NCI-H187 treated with DMSO at 0.1 percent for 48 hours (cell line): ENCODE results near the gene BCL2L1.

Experiments
- DNase-seq: peaks from one replicate; lab custom pipeline; 2025; lab: John Stamatoyannopoulos, UW

The BCL2L1 gene

GRCh38 chr20:31723319-31724078, 831 bp upstream of the BCL2L1 start:
- DNase-seq = peak; percentile 66

GRCh38 chr20:31723069-31723318, 326 bp upstream of the BCL2L1 start:
- DNase-seq = no peak

GRCh38 chr20:31721408-31722256, 1.0 kb downstream of the BCL2L1 start:
- DNase-seq = no peak

- DNase-seq = no peak
Observed at GRCh38 chr20:31720486-31721407, 1.9 kb downstream of the BCL2L1 start.

GRCh38 chr20:31719644-31720485, 2.8 kb downstream of the BCL2L1 start:
- no peak for DNase-seq

GRCh38 chr20:31718952-31719643, 3.6 kb downstream of the BCL2L1 start:
- no peak for DNase-seq

- DNase-seq = no peak
Observed at GRCh38 chr20:31717478-31718201, 5.0 kb downstream of the BCL2L1 start.

GRCh38 chr20:31716818-31717477, 5.7 kb downstream of the BCL2L1 start:
- DNase-seq = no peak

GRCh38 chr20:31716351-31716750, 6.3 kb downstream of the BCL2L1 start:
- DNase-seq = no peak

- no peak for DNase-seq
Observed at GRCh38 chr20:31715766-31716165, 6.9 kb downstream of the BCL2L1 start.

GRCh38 chr20:31713312-31714273, 9.1 kb downstream of the BCL2L1 start:
- no peak for DNase-seq

GRCh38 chr20:31712564-31713311, 9.9 kb downstream of the BCL2L1 start:
- no peak for DNase-seq

GRCh38 chr20:31712112-31712553, 10.5 kb downstream of the BCL2L1 start:
- DNase-seq = no peak

- DNase-seq = no peak
Observed at GRCh38 chr20:31711179-31712111, 11.2 kb downstream of the BCL2L1 start.

- DNase-seq = no peak
Observed at GRCh38 chr20:31710423-31711108, 12.1 kb downstream of the BCL2L1 start.

- no peak for DNase-seq
Observed at GRCh38 chr20:31709939-31710338, 12.7 kb downstream of the BCL2L1 start.
